IPS DF 4.7 (cell line): ENCODE data around the gene AP1B1.
"Not testable (repeated sequence)": the region's sequence is repeated elsewhere in the genome, so short reads cannot be mapped to it uniquely, and the experiment has no call there.

Experiments used
- DNase-seq: peaks from one replicate; pipeline ENCODE4 v3.0.0-alpha.2; 2013; ENCODE audit warnings: low spot score; ENCODE audit errors: extremely low read depth

Gene AP1B1

GRCh38 chr22:29351042-29351441 is 37.3 kb downstream of the AP1B1 start:
- DNase-seq: no peak

- DNase-seq: no peak
Observed at GRCh38 chr22:29348956-29349355, 39.4 kb downstream of the AP1B1 start.

- no peak for DNase-seq
Observed at GRCh38 chr22:29348041-29348440, 40.3 kb downstream of the AP1B1 start.

GRCh38 chr22:29346659-29347058 is 41.7 kb downstream of the AP1B1 start:
- no peak for DNase-seq

GRCh38 chr22:29345932-29346331 is 42.4 kb downstream of the AP1B1 start:
- no peak for DNase-seq

GRCh38 chr22:29344889-29345288 is 43.5 kb downstream of the AP1B1 start:
- not testable (repeated sequence) for DNase-seq

- no peak for DNase-seq
Observed at GRCh38 chr22:29344137-29344536, 44.2 kb downstream of the AP1B1 start.

GRCh38 chr22:29343313-29343805 is 45.0 kb downstream of the AP1B1 start:
- no peak for DNase-seq

- no peak for DNase-seq
Observed at GRCh38 chr22:29342577-29343312, 45.6 kb downstream of the AP1B1 start.

- no peak for DNase-seq
Observed at GRCh38 chr22:29342177-29342576, 46.2 kb downstream of the AP1B1 start.

- no peak for DNase-seq
Observed at GRCh38 chr22:29341849-29342127, 46.6 kb downstream of the AP1B1 start.

- DNase-seq: no peak
Observed at GRCh38 chr22:29341056-29341848, 47.1 kb downstream of the AP1B1 start.

GRCh38 chr22:29340566-29340965 is 47.8 kb downstream of the AP1B1 start:
- no peak for DNase-seq

GRCh38 chr22:29339381-29340235 is 48.8 kb downstream of the AP1B1 start:
- DNase-seq: no peak

GRCh38 chr22:29338398-29338797 is 50.0 kb downstream of the AP1B1 start:
- no peak for DNase-seq

GRCh38 chr22:29337631-29338284 is 50.6 kb downstream of the AP1B1 start:
- no peak for DNase-seq

- DNase-seq: no peak
Observed at GRCh38 chr22:29336751-29337490, 51.4 kb downstream of the AP1B1 start.

GRCh38 chr22:29335656-29336055 is 52.7 kb downstream of the AP1B1 start:
- no peak for DNase-seq

GRCh38 chr22:29334696-29335344 is 53.5 kb downstream of the AP1B1 start:
- DNase-seq: no peak

GRCh38 chr22:29334148-29334547 is 54.2 kb downstream of the AP1B1 start:
- DNase-seq: no peak
